Islet precursor cell (in vitro differentiated cells): ENCODE measurements around the gene GCK.
"Not testable (repeated sequence)": the region's sequence is repeated elsewhere in the genome, so short reads cannot be mapped to it uniquely, and the experiment has no call there.

ENCODE experiments used
- DNase-seq: peaks from one replicate; pipeline ENCODE4 v3.0.0-alpha.2; 2018

Gene GCK

DNA sequence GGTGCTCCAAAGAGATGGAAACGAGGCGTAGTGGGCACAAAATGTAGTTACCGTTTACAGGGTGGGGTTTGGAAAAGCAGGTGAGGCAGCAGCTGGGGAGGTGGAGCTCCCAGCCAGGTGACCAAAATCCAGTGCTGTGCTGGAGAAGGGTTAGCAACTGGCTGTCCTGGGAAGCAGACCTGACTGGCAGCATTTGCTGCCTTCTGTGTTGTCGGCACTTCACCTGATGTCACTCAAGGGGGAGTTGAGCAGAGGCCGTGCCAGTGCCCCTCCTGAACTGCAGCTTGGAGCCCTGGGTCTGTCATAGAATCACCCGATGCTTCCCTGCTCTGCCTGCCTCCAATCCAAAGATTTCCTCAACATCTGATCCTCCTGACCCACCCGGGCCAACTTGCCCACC is 12.8 kb downstream of the GCK start:
- DNase-seq, result peak; percentile 23

- peak; percentile 43 for DNase-seq
Measured at GRCh38 chr7:44175730-44176129, 13.5 kb downstream of the GCK start.

DNA sequence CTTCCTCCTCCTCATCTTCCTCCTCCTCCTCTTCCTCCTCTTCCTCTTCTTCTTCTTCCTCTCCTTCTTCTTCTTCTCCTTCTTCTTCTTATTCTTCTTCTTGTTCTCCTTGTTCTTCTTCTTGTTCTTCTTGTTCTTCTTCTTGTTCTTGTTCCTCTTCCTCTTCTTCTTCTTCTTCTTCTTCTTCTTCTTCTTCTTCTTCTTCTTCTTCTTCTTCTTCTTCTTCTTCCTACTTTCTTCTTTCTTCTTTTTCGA is 14.6 kb downstream of the GCK start:
- not testable (repeated sequence) for DNase-seq

DNA sequence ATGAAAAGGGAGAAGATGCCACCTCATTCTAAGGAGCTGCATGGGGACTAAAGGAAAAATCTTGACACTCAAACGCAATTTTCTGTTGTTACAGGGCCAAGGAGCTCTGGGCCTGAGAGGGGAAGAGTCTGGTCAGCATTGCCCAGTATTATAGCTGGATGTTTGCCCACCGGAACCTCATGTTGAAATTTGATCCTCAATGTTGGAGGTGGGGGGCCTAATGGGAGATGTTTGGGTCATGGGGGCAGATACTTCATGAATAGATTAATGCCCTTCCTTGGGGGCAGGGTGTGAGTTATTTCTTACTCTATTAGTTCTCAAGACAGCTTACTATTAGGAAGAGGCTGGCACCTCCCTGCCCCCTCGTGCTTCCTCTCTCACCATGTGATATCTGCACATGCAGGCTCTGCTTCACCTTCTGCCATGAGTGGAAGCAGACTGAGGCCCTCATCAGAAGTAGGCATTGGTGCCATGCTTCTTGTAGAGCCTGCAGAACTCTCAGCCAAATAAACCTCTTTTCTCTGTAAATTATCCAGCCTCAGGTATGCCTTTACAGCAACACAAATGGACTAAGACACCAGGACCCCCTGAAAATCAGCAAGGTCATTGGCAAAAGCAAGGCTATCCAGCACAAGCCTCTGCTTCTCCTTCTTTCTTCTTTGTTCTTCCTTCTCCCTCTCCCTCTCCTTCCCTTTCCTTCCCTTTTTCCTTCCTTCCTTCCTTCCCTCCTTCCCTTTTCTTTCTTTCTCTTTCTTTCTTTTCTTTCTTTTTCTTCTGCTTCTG is 15.1 kb downstream of the GCK start:
- peak; percentile 29 for DNase-seq

DNA sequence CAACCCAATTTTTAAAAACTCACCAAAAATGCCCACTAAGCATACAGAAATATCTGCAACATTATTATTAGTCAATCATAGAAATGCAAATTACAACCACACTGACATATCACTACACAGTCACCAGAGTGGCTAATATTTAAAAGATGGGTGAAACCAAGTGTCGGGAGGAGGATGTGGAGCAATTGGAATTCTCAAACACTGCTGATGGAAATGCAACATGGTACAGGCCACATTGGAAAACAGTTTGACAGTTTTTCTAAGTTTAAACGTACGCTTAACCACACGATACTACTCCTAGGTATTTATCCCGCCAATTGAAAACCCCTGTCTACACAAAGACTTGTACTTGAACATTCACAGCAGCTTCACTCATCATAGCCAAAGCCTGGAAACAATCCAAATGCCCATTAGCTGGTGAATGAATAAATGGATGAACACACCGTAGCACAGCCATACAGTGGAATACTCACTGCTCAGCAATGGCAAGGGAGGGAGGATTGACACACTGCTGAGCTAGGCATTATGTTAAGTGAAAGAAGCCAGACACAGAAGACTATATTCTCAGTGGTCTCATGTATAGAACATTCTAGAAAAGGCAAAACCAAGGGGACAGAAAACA is 16.3 kb downstream of the GCK start:
- peak; percentile 12 for DNase-seq

GRCh38 chr7:44172352-44172751 is 16.9 kb downstream of the GCK start:
- DNase-seq, result peak; percentile 13

DNA sequence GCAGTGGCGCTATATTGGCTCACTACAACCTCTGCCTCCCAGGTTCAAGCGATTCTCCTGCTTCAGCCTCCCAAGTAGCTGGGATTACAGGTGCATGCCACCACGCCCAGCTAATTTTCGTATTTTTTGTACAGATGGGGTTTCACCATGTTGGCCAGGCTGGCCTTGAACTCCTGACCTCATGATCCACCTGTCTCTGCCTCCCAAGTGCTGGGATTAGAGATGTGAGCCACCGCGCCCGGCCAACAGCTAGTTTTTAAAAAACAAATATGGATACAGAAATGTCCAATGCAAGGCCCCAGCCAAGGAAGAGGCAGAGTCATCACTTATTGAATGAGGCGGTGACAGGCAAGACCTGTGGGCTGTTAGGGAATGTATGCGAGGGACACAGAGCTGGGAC is 17.3 kb downstream of the GCK start:
- DNase-seq, result peak; percentile 11

GRCh38 chr7:44167920-44168319 is 21.3 kb downstream of the GCK start:
- no peak for DNase-seq

GRCh38 chr7:44163591-44163990 is 25.6 kb downstream of the GCK start:
- DNase-seq, result peak; percentile 96

DNA sequence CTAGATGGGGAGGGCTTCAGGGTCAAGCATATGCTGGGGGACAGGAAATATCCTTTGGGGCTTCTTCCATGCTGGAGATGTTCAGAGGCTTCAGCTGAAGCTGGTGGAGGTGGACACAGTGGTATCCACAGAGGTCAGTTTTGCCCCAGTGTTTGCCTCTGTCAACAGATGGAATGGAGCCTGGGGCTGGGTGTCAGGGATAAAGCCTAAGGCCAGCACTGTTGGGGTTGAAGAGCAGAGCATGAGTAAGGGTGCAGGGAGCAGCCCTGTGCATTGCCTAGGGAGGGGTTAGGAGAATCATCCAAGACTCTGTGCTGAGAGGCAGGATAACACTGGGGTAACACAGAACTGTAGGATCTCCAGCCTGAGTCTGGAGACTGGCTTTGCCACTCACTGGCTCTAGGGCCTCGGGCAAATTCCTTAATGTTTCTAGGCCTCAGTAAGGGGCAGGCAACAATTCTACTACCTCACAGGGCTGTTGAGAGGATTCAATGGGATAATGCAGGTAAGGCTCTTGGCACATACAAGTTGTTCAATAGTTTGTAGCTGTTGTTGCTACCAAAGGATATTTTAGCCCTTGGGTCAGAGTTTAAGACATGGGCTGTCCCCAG is 26.3 kb downstream of the GCK start:
- peak; percentile 84 for DNase-seq

GRCh38 chr7:44162179-44162578 is 27.1 kb downstream of the GCK start:
- DNase-seq, result peak; percentile 38

- DNase-seq, result peak; percentile 30
Measured at GRCh38 chr7:44161371-44161770, 27.9 kb downstream of the GCK start.

DNA sequence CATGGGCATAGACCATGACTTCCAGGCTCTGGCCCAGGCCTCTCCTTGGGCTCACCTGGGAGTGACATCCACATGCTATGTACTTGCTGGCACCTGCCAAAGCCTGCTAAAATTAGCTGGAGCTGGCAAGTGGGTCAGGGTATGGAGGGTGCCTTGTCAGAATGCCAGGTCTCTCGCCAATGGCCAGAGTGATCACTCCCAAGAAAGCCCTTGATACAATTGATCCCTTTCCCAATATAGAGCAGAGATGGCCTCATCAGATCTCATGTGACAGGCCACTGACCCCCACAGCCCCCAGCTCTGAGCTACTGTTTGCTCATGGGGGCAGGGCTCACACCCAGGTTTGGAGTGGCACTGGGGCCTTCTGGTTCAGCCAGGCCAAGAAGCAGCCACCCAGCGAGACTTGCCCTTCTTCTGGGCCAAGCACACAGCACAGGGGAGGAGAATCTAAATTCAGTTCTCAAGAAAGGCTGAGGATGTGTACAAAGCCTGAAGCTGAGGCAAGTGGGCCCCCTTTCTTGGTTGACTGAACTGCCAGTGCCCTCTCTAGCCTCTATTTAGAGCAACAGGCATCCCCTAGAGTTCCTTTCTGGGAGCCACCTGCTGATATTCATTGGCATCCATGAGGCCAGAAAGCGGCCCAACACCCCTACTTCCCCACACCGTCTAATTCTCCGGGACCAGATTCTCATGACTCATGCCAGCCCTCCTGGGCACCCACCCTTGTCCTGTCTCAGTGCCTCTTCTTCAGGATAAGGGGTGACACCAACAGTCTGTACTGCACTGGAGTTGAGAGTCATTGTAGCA is 29.2 kb downstream of the GCK start:
- DNase-seq, result peak; percentile 30

DNA sequence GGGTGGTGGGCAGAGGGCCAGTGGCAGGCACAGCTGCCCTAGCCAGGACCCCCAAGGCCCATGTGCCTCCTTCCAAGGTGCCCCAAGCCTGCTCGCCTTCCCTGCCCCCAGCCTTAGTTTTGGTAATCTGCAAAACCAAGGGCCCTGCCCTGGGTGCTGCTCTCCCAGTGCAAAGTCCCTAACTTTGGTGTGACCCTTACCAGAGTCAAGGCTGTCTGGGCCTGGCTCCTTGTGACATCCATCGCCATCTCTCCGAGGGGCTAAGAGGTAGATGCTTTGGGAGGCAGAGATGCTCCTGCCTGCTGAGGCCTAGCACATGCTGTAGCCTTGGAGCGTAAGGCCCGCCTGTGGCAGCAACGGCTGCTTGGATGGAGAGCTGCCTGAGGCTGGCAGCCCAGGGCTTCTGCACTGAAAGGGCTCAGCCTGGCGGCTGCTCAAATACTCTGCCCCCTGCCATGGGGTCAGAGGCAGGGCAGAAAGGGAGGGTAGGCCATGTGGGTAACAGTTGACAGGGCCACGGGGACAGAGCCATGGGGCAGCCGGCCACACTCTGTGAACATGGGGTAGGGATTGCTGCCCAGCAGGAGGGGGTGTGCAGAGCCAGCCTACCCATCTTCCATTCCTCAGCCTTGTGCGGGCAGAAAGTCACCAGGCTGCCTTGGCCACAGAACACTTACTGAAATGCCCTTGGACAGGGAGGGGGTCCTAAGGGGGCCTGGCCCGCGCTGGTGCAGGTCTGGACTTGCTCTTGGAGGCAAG is 30.2 kb downstream of the GCK start:
- peak; percentile 23 for DNase-seq

DNA sequence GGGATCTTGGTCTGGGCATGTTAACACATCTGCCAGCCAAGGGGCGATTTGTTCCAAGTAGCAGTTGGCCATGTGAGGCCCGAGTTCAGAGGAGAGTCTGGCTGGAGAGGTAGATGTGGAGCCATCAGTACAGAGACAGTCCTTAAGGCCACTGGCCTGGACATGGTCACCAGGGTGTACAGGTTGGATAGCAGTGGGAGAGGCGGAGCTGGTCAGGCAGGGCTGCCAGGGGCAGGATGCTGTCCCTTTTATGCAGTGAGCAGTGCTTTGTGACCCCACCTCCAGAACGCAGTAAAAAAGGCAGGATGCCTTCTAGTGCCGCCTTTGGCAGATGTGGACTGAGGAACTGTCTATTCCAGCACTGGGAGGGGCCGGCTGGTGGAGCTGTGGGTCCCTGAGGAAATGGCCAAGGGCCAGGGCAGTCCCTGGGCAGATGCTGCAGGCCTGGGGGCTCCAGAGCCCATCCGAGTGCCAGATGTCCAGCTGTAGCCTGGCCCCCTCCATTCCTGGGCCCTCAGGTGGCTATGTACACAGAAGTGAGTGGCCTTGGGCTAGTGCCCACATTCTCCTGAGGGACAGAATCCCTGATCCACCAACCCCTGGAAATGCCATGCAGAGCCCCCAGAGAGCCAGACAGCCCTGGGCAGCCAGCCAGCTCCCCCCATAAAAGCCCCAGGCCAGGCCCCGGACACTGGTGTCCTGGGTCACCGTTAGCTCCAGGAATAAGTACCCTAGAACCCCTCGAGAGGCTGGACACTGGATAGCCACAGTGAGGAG is 31.0 kb downstream of the GCK start:
- peak; percentile 51 for DNase-seq

GRCh38 chr7:44157116-44158080 is 31.8 kb downstream of the GCK start:
- DNase-seq, result peak; percentile 53

- DNase-seq, result peak; percentile 29
Measured at GRCh38 chr7:44156453-44157010, 32.7 kb downstream of the GCK start.

- DNase-seq, result peak; percentile 45
Measured at GRCh38 chr7:44155191-44156185, 33.8 kb downstream of the GCK start.

DNA sequence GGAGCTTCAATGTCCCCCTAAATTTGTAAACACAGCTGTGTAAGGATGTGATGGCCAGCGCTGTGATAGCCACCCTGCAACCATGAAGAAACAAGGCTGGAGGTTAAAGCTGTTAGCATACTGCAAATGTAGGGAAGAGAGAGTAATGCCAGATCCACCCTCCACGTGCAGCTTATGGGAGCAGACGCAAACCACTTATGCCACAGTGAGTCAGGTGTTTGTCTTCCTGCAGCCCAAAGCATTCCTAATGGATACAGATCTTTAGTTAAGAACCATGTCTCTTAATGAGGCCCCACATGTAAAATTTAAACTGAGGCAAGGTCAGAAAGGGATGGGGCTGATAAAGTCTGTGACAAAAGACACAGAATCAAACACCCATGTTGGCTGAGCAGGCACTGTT is 34.5 kb downstream of the GCK start:
- peak; percentile 72 for DNase-seq
